HFFc6 (cell line): ENCODE measurements around the gene FZD1. TPM values are rescaled to one million over a fixed set of nuclear protein-coding genes. Genes with fewer than 3 reads are reported as not detected.

Experiments used
- DNase-seq: peaks from one replicate; pipeline ENCODE4 v3.0.0-alpha.2; 2018
- H3K27ac Mint-ChIP-seq: 2 replicates; pipeline ENCODE4 v1.8.0; 2020; ENCODE audit warnings: mild to moderate bottlenecking, mixed read lengths
- H3K27me3 Mint-ChIP-seq: 2 replicates; pipeline ENCODE4 v1.8.0; 2021; ENCODE audit warnings: mild to moderate bottlenecking, moderate library complexity, mixed read lengths; ENCODE audit not compliant: insufficient read depth
- H3K36me3 Mint-ChIP-seq: 2 replicates; pipeline ENCODE4 v1.8.0; 2021; ENCODE audit warnings: low read depth, mixed read lengths
- H3K4me1 Mint-ChIP-seq: 2 replicates; pipeline ENCODE4 v1.8.0; 2020; ENCODE audit warnings: low read depth, mixed read lengths
- H3K4me3 Mint-ChIP-seq: 2 replicates; pipeline ENCODE4 v1.8.0; 2020; ENCODE audit warnings: mild to moderate bottlenecking, moderate library complexity, mixed read lengths
- H3K9me3 Mint-ChIP-seq: 2 replicates; pipeline ENCODE4 v1.8.0; 2020; ENCODE audit warnings: mild to moderate bottlenecking, mixed read lengths
- total RNA-seq, 6 experiments: library from RNA; stranded (reverse); fragmentation: NEBNext Ultra II Directional; extraction: Animal tissue kit (Norgen Biotek cat#: 25700); gene quantifications; 2 replicates in 1 of 6; 3 replicates in 5 of 6; pipeline ENCODE4 v1.2.3, GENCODE V29; 2021
- TF ChIP-seq, protein P1 (sequence below): fragments of 200-600 bp; sonication (generic); IDR thresholded peaks from 2 replicates; pipeline ENCODE4 v1.5.0; 2021; ENCODE audit warnings: antibody characterized with exemption, mild to moderate bottlenecking

The FZD1 gene
- total RNA-seq, 6 experiments from 2014 or later: 9.0 to 11.1 (median 9.9) TPM

DNA sequence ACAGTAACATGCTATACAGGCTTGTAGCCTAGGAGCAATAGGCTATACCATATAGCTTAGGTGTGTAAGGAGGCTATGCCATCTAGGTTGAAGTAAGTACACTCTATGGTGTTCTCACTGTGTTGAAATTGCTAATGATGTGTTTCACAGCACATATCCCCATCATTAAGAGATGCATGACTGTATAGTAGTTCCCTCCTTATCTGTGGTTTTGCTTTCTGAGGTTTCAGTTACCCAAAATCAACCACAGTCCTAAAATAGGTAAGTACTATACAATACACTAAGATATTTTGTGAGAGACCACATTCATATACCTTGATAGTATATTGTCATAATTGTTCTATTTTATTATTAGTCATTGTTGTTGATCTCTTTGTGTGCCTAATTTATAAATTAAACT is 12.7 kb downstream of the FZD1 start:
- no peaks in the 10 kb centered on the region for H3K36me3 Mint-ChIP-seq
- no peaks in the 10 kb centered on the region for H3K9me3 Mint-ChIP-seq
- no peak overlapping the region for H3K4me3 Mint-ChIP-seq
- TF ChIP-seq, protein P1, sequence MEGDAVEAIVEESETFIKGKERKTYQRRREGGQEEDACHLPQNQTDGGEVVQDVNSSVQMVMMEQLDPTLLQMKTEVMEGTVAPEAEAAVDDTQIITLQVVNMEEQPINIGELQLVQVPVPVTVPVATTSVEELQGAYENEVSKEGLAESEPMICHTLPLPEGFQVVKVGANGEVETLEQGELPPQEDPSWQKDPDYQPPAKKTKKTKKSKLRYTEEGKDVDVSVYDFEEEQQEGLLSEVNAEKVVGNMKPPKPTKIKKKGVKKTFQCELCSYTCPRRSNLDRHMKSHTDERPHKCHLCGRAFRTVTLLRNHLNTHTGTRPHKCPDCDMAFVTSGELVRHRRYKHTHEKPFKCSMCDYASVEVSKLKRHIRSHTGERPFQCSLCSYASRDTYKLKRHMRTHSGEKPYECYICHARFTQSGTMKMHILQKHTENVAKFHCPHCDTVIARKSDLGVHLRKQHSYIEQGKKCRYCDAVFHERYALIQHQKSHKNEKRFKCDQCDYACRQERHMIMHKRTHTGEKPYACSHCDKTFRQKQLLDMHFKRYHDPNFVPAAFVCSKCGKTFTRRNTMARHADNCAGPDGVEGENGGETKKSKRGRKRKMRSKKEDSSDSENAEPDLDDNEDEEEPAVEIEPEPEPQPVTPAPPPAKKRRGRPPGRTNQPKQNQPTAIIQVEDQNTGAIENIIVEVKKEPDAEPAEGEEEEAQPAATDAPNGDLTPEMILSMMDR: no peak
- no peak for DNase-seq
- H3K27ac Mint-ChIP-seq: no peak overlapping the region
- peaks cover 10% of the 10 kb centered on the region for H3K4me1 Mint-ChIP-seq
- peaks cover 4% of the 10 kb centered on the region; the same call in 1 of the 2 replicates for H3K27me3 Mint-ChIP-seq

DNA sequence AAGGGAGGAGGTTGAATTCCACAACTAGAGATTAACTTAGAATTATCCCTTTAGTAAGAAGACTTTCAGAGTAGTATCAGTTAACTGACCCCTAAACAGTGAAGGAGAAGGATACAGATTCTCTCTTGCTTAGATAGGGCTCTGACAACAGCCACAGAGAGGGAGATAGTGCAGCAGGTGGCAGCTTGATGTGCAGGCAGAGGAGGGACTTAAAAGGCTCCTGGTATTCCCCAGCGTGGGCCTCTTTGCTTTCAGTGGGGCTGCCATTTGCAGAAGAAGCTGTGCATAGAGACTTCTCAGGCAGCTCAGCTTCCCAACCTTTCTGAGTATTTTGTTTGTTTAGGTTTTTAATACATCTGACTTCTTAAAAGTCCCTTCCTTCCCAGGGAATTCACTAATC is 16.0 kb downstream of the FZD1 start:
- H3K4me3 Mint-ChIP-seq: no peak overlapping the region
- no peak for DNase-seq
- H3K4me1 Mint-ChIP-seq: peaks cover 13% of the 10 kb centered on the region
- no peak overlapping the region; the same call in 1 of the 2 replicates for H3K27ac Mint-ChIP-seq
- TF ChIP-seq, protein P1: no peak
- H3K9me3 Mint-ChIP-seq: no peaks in the 10 kb centered on the region
- no peaks in the 10 kb centered on the region for H3K36me3 Mint-ChIP-seq
- H3K27me3 Mint-ChIP-seq: peaks cover 4% of the 10 kb centered on the region; the same call in 1 of the 2 replicates

DNA sequence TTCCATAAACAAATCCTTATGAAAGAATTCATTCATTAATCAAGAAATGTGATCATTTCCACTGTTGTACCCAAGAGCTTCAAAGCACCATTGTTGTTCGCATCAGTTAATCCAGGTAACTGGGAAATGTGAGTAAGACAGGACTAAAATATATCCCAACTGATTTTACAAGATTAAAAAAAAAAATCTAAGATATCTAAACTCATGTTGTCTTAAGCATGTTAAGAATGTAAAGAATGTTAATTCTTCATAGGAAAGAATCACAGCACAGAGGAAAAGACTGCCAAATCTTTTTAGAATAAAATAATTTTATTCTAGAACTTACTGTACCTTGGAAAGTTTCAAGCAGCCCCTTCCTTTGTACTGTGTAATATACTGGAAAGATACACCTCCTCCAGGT is 16.4 kb downstream of the FZD1 start:
- TF ChIP-seq, protein P1: no peak
- peaks cover 3% of the 10 kb centered on the region; the same call in 1 of the 2 replicates for H3K27me3 Mint-ChIP-seq
- peaks cover 17% of the 10 kb centered on the region for H3K4me1 Mint-ChIP-seq
- H3K27ac Mint-ChIP-seq: no peak overlapping the region
- no peak overlapping the region for H3K4me3 Mint-ChIP-seq
- DNase-seq: no peak
- no peaks in the 10 kb centered on the region for H3K9me3 Mint-ChIP-seq
- H3K36me3 Mint-ChIP-seq: no peaks in the 10 kb centered on the region

DNA sequence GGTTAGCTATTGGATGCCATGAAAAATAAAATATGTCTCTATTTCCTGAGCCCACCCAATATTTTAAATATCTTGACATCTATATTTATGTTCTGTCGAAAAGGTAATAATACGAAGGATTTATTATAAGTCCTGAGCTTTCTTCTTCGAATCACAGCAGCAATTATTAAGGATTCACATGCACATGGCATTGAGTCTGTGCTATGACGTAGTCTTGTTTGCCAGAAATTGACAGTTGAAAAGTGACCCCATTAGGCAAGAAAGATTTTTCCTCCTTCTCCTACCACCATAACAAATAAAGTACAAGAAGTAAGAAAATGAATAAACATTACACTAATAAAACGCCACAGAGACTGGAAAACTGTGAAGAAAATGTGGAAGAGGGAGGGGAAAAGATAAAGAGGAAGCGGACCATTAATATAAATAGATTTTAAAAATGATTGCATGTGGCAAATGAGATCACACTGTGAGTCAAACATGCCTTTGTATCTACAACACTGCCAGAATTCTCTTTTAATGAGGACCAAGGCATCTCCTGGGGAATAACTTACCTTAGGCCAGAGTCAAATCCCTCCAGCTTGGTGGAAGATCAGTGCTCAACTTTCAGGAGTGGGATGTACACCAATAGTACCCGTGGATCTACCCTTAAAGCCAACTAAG is 21.6 kb downstream of the FZD1 start:
- TF ChIP-seq, protein P1: no peak
- Mint-ChIP-seq H3K9me3 (no peaks in the 10 kb centered on the region), H3K4me3 (peak overlapping the region; percentile 23), H3K27ac (peak overlapping the region; percentile 63; the same call in 1 of the 2 replicates), H3K4me1 (peaks cover 22% of the 10 kb centered on the region), H3K27me3 (no peaks in the 10 kb centered on the region), H3K36me3 (no peaks in the 10 kb centered on the region)
- DNase-seq: peak; percentile 39

DNA sequence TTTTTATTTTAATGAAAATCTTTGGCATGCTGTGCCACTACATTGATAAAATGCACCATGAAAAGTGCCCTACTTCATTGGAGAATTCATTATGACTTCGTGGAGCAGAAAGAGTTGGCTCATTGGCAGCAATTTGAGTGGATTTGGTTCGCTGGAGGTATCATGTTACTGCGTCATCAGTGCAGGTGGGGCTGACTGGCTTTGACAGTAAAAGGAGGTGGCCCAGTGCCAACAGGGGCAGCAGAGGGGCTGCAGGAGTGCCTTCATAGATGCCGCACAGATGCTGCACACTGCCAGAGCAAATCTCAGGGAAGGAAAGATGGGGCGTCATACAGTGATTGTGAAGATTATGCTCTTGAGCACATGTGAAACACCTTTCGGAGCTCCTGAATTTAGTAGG is 22.2 kb downstream of the FZD1 start:
- Mint-ChIP-seq H3K4me1 (peaks cover 22% of the 10 kb centered on the region), H3K27me3 (no peaks in the 10 kb centered on the region), H3K36me3 (no peaks in the 10 kb centered on the region), H3K9me3 (no peaks in the 10 kb centered on the region), H3K27ac (no peak overlapping the region), H3K4me3 (no peak overlapping the region)
- DNase-seq: no peak
- TF ChIP-seq, protein P1: no peak
